Endothelial cell of umbilical vein (primary cell): ENCODE data around the gene TXK. TPM values are rescaled to one million over a fixed set of nuclear protein-coding genes. Genes with fewer than 3 reads are reported as not detected.

Experiments
- BruUV-seq: library from RNA; stranded (reverse); fragments of 400-500 nt; replicated peaks from 2 replicates; lab custom pipeline; 2021; lab: Mats Ljungman, UMichigan
- CTCF ChIA-PET: fragments of 300-600, 350-600 bp; sonication (Branson Sonifier 250); formaldehyde crosslinking; loops from one replicate; lab custom pipeline; 2021; ENCODE audit warnings: antibody characterized with exemption, inconsistent platforms; lab: Charles Lee
- POLR2A ChIA-PET: fragments of 300-600, 350-600 bp; sonication (Branson Sonifier 250); formaldehyde crosslinking; loops from one replicate; lab custom pipeline; 2021; ENCODE audit warnings: antibody characterized with exemption, inconsistent platforms; lab: Charles Lee
- DNase-seq: peaks from one replicate; pipeline ENCODE4 v3.0.0-alpha.2; 2011; ENCODE audit warnings: low read depth, low spot score
- FAIRE-seq: peaks from 2 replicates; lab custom pipeline; 2011; peaks lifted over from hg19 to GRCh38; lab: Jason Lieb, UNC
- H2AFZ ChIP-seq: 2 replicates; pipeline ENCODE4 v1.6.0; 2012; ENCODE audit warnings: low read depth, low read length, control low read depth, inconsistent platforms
- H3K27ac ChIP-seq: 2 replicates; pipeline ENCODE4 v1.5.1; 2011; ENCODE audit warnings: low read depth, mild to moderate bottlenecking, control low read depth, low read length, moderate library complexity; ENCODE audit not compliant: insufficient read depth
- H3K27me3 ChIP-seq, 2 experiments: 2 replicates each; pipeline versions ENCODE4 v1.6.0 to v1.6.1; 2011; ENCODE audit warnings: low read length in 2 of 2, mixed read lengths in 1 of 2; ENCODE audit not compliant: control insufficient read depth in 2 of 2, insufficient read depth in 2 of 2
- H3K36me3 ChIP-seq, 2 experiments: 2 replicates in 1 of 2; 3 replicates in 1 of 2; pipeline ENCODE4 v1.5.1; 2011; ENCODE audit warnings: low read length in 2 of 2, mild to moderate bottlenecking in 1 of 2, moderate library complexity in 1 of 2; ENCODE audit not compliant: control insufficient read depth in 2 of 2, insufficient read depth in 2 of 2; ENCODE audit errors: extremely low read depth in 1 of 2
- H3K4me1 ChIP-seq: 3 replicates; pipeline ENCODE4 v1.5.1; 2011; ENCODE audit warnings: mild to moderate bottlenecking, low read length; ENCODE audit not compliant: control insufficient read depth, insufficient read depth; ENCODE audit errors: extremely low read depth
- H3K4me2 ChIP-seq: 2 replicates; pipeline ENCODE4 v1.6.1; 2011; ENCODE audit warnings: low read length, control low read depth, mixed read lengths; ENCODE audit not compliant: insufficient read depth
- H3K4me3 ChIP-seq, 3 experiments: fragments of 200-600 bp in 1 of 3; sonication (generic), shearing (Covaris generic) in 1 of 3; replicated peaks in 1 of 3; 2 replicates each; pipeline ENCODE4 v1.5.1; 2011 to 2016; ENCODE audit warnings: control low read depth in 3 of 3, low read length in 3 of 3, mild to moderate bottlenecking in 2 of 3, inconsistent platforms in 1 of 3, low read depth in 1 of 3, moderate library complexity in 1 of 3; ENCODE audit not compliant: insufficient read depth in 1 of 3
- H3K79me2 ChIP-seq: 2 replicates; pipeline ENCODE4 v1.6.0; 2012; ENCODE audit warnings: low read length, inconsistent platforms; ENCODE audit not compliant: control insufficient read depth, insufficient read depth
- H3K9ac ChIP-seq: replicated peaks from 2 replicates; pipeline ENCODE3; 2011; ENCODE audit warnings: low read length, control low read depth; ENCODE audit not compliant: insufficient read depth; ENCODE audit errors: extremely low read depth
- H3K9me1 ChIP-seq: replicated peaks from 3 replicates; pipeline ENCODE4 v1.6.0; 2011; ENCODE audit warnings: mild to moderate bottlenecking, low read length; ENCODE audit not compliant: control insufficient read depth, insufficient read depth; ENCODE audit errors: extremely low read depth
- H3K9me3 ChIP-seq: replicated peaks from 2 replicates; pipeline ENCODE4 v1.5.1; 2012; ENCODE audit warnings: low read length, inconsistent platforms; ENCODE audit not compliant: control insufficient read depth, insufficient read depth
- H4K20me1 ChIP-seq: replicated peaks from 2 replicates; pipeline ENCODE3; 2011; ENCODE audit warnings: mild to moderate bottlenecking, low read length; ENCODE audit not compliant: control insufficient read depth, insufficient read depth; ENCODE audit errors: extremely low read depth
- FOS ChIP-seq: IDR thresholded peaks from 2 replicates; pipeline ENCODE4 v1.6.1; 2011; ENCODE audit warnings: mild to moderate bottlenecking, low read length, moderate library complexity, borderline replicate concordance; ENCODE audit not compliant: insufficient read depth
- JUN ChIP-seq: IDR thresholded peaks from 2 replicates; pipeline ENCODE4 v1.6.1; 2011; ENCODE audit warnings: borderline replicate concordance, low read depth; ENCODE audit not compliant: insufficient read length, insufficient read depth
- MYC ChIP-seq: IDR thresholded peaks from one replicate; pipeline ENCODE4 v1.6.1; 2011; ENCODE audit warnings: mild to moderate bottlenecking, low read depth, low read length
- dilution Hi-C: fragments of 300-500 bp; cut with MboI; formaldehyde crosslinking; loops from one replicate; pipeline ENCODE4 v1.15.0; 2019; ENCODE audit warnings: low sequenced_read_pairs; ENCODE audit not compliant: extremely low pct_ligation_motif_present
- intact Hi-C: fragments of 100-400 bp; cut with micrococcal nuclease; formaldehyde crosslinking; loops from one replicate; pipeline ENCODE4 v1.10.0; 2022
- polyA plus RNA-seq, 4 experiments: library from polyadenylated mRNA; depleted of rRNA in 3 of 4; stranded (reverse) in 3 of 4; unstranded in 1 of 4; fragments of >200 nt; gene quantifications; 2 replicates each; pipeline versions ENCODE4 v1.2.1 to v1.2.3, GENCODE V29; 2011 to 2012; ENCODE audit warnings: missing spikeins in 1 of 4
- total RNA-seq: library from RNA; stranded (reverse); gene quantifications from 2 replicates; pipeline ENCODE4 v1.2.3, GENCODE V29; 2021
- TF ChIP-seq, protein P1 (sequence below): IDR thresholded peaks from 2 replicates; pipeline ENCODE4 v1.6.1; 2011; ENCODE audit not compliant: insufficient read depth, insufficient read length
- TF ChIP-seq, protein P2 (sequence below), 2 donors: IDR thresholded peaks; 1 replicate in 1 of 2; 2 replicates in 1 of 2; pipeline ENCODE4 v1.5.1; 2011; ENCODE audit warnings: low read length in 2 of 2, mild to moderate bottlenecking in 2 of 2, moderate library complexity in 2 of 2, control low read depth in 1 of 2, inconsistent platforms in 1 of 2, low read depth in 1 of 2; ENCODE audit not compliant: insufficient read depth in 1 of 2; ENCODE audit errors: extremely low read depth in 1 of 2

The TXK gene
- total and polyA plus RNA-seq, 2 donors (not counting 3 experiments of a cell fraction or from before 2014, with no cell fraction given) = 0.26 to 0.97 TPM

GRCh38 chr4:48064349-48064748 is 69.7 kb downstream of the TXK start:
- FAIRE-seq (no peak), DNase-seq (no peak)
- Histone ChIP-seq H3K36me3 (no peaks in the 10 kb centered on the region), H3K4me2 (no peak overlapping the region), H3K9me3 (no peaks in the 10 kb centered on the region), H3K79me2 (no peaks in the 10 kb centered on the region), H3K9ac (no peak overlapping the region), H4K20me1 (no peaks in the 10 kb centered on the region), H3K27me3 (peaks cover 0 to 1% of the 10 kb centered on the region in 2 experiments), H3K4me1 (no peaks in the 10 kb centered on the region), H2AFZ (no peak overlapping the region), H3K27ac (no peak overlapping the region), H3K9me1 (no peaks in the 10 kb centered on the region), H3K4me3 (no peak overlapping the region)
- BruUV-seq = no TSS peak
- POLR2A ChIA-PET = no interaction called here
- intact Hi-C loops = no loop called here
- TF ChIP-seq FOS = no peak
- TF ChIP-seq, protein P1, sequence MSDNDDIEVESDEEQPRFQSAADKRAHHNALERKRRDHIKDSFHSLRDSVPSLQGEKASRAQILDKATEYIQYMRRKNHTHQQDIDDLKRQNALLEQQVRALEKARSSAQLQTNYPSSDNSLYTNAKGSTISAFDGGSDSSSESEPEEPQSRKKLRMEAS = no peak
- CTCF ChIA-PET = no interaction called here
- dilution Hi-C loops = no loop called here

GRCh38 chr4:48058617-48059530 is 75.2 kb downstream of the TXK start:
- CTCF ChIA-PET = no interaction called here

More at GRCh38 chr4:48058617-48059530, 75.2 kb downstream of the TXK start:
- Histone ChIP-seq H3K79me2 (no peaks in the 10 kb centered on the region), H3K4me2 (no peak overlapping the region), H4K20me1 (no peaks in the 10 kb centered on the region), H3K27ac (no peak overlapping the region), H2AFZ (no peak overlapping the region), H3K9me3 (no peaks in the 10 kb centered on the region), H3K9me1 (no peaks in the 10 kb centered on the region), H3K27me3 (peaks cover 1 to 5% of the 10 kb centered on the region in 2 experiments), H3K9ac (no peak overlapping the region), H3K4me3 (no peak overlapping the region), H3K36me3 (no peaks in the 10 kb centered on the region), H3K4me1 (no peaks in the 10 kb centered on the region)
- no peak for DNase-seq
- no peak for FAIRE-seq
- no TSS peak for BruUV-seq
- intact Hi-C loops (no loop called here), dilution Hi-C loops (no loop called here)
- TF ChIP-seq, protein P2, sequence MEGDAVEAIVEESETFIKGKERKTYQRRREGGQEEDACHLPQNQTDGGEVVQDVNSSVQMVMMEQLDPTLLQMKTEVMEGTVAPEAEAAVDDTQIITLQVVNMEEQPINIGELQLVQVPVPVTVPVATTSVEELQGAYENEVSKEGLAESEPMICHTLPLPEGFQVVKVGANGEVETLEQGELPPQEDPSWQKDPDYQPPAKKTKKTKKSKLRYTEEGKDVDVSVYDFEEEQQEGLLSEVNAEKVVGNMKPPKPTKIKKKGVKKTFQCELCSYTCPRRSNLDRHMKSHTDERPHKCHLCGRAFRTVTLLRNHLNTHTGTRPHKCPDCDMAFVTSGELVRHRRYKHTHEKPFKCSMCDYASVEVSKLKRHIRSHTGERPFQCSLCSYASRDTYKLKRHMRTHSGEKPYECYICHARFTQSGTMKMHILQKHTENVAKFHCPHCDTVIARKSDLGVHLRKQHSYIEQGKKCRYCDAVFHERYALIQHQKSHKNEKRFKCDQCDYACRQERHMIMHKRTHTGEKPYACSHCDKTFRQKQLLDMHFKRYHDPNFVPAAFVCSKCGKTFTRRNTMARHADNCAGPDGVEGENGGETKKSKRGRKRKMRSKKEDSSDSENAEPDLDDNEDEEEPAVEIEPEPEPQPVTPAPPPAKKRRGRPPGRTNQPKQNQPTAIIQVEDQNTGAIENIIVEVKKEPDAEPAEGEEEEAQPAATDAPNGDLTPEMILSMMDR (IDR thresholded peaks at IDR 0.05; ENCODE audit: extremely low read depth in 1 of 2, insufficient read depth in 1 of 2, low read depth in 1 of 2, low read length in 2 of 2) = no peak
- TF ChIP-seq MYC (no peak), JUN (no peak)
- POLR2A ChIA-PET = no interaction called here
